Endothelial cell (in vitro differentiated cells): Measurements from ENCODE around the gene TTLL7. TPM values are rescaled to one million over a fixed set of nuclear protein-coding genes. Genes with fewer than 3 reads are reported as not detected.

Source experiments
- DNase-seq: peaks from one replicate; pipeline ENCODE4 v3.0.0; 2021; ENCODE audit warnings: low spot score
- H3K27ac Mint-ChIP-seq: one replicate; pipeline ENCODE4 v1.8.0; 2021; ENCODE audit warnings: mixed read lengths, inconsistent platforms; ENCODE audit not compliant: unreplicated experiment
- H3K27me3 Mint-ChIP-seq: one replicate; pipeline ENCODE4 v1.8.0; 2021; ENCODE audit warnings: mild to moderate bottlenecking, moderate library complexity, mixed read lengths, inconsistent platforms; ENCODE audit not compliant: unreplicated experiment
- H3K36me3 Mint-ChIP-seq: one replicate; pipeline ENCODE4 v1.8.0; 2021; ENCODE audit warnings: mild to moderate bottlenecking, low read depth, mixed read lengths, inconsistent platforms; ENCODE audit not compliant: unreplicated experiment
- H3K4me1 Mint-ChIP-seq: one replicate; pipeline ENCODE4 v1.8.0; 2021; ENCODE audit warnings: mild to moderate bottlenecking, mixed read lengths, inconsistent platforms; ENCODE audit not compliant: unreplicated experiment
- H3K4me3 Mint-ChIP-seq: one replicate; pipeline ENCODE4 v1.8.0; 2021; ENCODE audit warnings: mild to moderate bottlenecking, mixed read lengths, inconsistent platforms; ENCODE audit not compliant: unreplicated experiment
- H3K9me3 Mint-ChIP-seq: one replicate; pipeline ENCODE4 v1.8.0; 2021; ENCODE audit warnings: mixed read lengths, inconsistent platforms; ENCODE audit not compliant: unreplicated experiment
- CTCF ChIP-seq: fragments of 200-600 bp; sonication (generic); IDR thresholded peaks from one replicate; pipeline ENCODE4 v1.5.0; 2021; ENCODE audit warnings: antibody characterized with exemption; ENCODE audit not compliant: unreplicated experiment
- total RNA-seq: library from RNA; stranded (reverse); fragmentation: NEBNext Ultra II Directional; extraction: Animal tissue kit (Norgen Biotek cat#: 25700); gene quantifications from one replicate; pipeline ENCODE4 v1.2.1, GENCODE V29; 2021; ENCODE audit not compliant: unreplicated experiment

Gene TTLL7
- total RNA-seq, 1 donor from 2014 or later: 2.7 TPM

- no peaks in the 10 kb centered on the region for H3K9me3 Mint-ChIP-seq
- peaks cover 3% of the 10 kb centered on the region for H3K4me1 Mint-ChIP-seq
- no peak for DNase-seq
- H3K4me3 Mint-ChIP-seq: no peak overlapping the region
- TF ChIP-seq CTCF: no peak
- no peaks in the 10 kb centered on the region for H3K36me3 Mint-ChIP-seq
- no peak overlapping the region for H3K27ac Mint-ChIP-seq
- H3K27me3 Mint-ChIP-seq: no peaks in the 10 kb centered on the region
These were observed 2.6 kb upstream of the TTLL7 start for GRCh38 chr1:84001501-84001900.

GRCh38 chr1:84000954-84001495, 2.1 kb upstream of the TTLL7 start:
- no peaks in the 10 kb centered on the region for H3K36me3 Mint-ChIP-seq
- TF ChIP-seq CTCF: no peak
- no peaks in the 10 kb centered on the region for H3K9me3 Mint-ChIP-seq
- H3K4me3 Mint-ChIP-seq: no peak overlapping the region
- DNase-seq: no peak
- H3K27me3 Mint-ChIP-seq: no peaks in the 10 kb centered on the region
- peaks cover 3% of the 10 kb centered on the region for H3K4me1 Mint-ChIP-seq
- H3K27ac Mint-ChIP-seq: no peak overlapping the region

GRCh38 chr1:84000196-84000885, 1.4 kb upstream of the TTLL7 start:
- H3K27me3 Mint-ChIP-seq: no peaks in the 10 kb centered on the region
- H3K4me1 Mint-ChIP-seq: peaks cover 3% of the 10 kb centered on the region
- H3K9me3 Mint-ChIP-seq: no peaks in the 10 kb centered on the region
- H3K4me3 Mint-ChIP-seq: peak overlapping the region; percentile 17
- no peak for DNase-seq
- no peak overlapping the region for H3K27ac Mint-ChIP-seq
- TF ChIP-seq CTCF: no peak
- H3K36me3 Mint-ChIP-seq: no peaks in the 10 kb centered on the region

- no peak overlapping the region for H3K27ac Mint-ChIP-seq
- H3K36me3 Mint-ChIP-seq: no peaks in the 10 kb centered on the region
- no peaks in the 10 kb centered on the region for H3K27me3 Mint-ChIP-seq
- H3K4me3 Mint-ChIP-seq: peak overlapping the region; percentile 80
- H3K4me1 Mint-ChIP-seq: peaks cover 4% of the 10 kb centered on the region
- no peaks in the 10 kb centered on the region for H3K9me3 Mint-ChIP-seq
- no peak for TF ChIP-seq CTCF
- DNase-seq: no peak
These were observed 436 bp upstream of the TTLL7 start for GRCh38 chr1:83999316-83999819.

GRCh38 chr1:83998205-83998497, 781 bp downstream of the TTLL7 start:
- Mint-ChIP-seq H3K9me3 (no peaks in the 10 kb centered on the region), H3K4me1 (peaks cover 7% of the 10 kb centered on the region), H3K27me3 (no peaks in the 10 kb centered on the region), H3K36me3 (no peaks in the 10 kb centered on the region), H3K27ac (peak overlapping the region; percentile 85), H3K4me3 (peak overlapping the region; percentile 92)
- DNase-seq: no peak
- no peak for TF ChIP-seq CTCF
